ENCODE measurements around the gene USF2. TPM values are rescaled to one million over a fixed set of nuclear protein-coding genes. Genes with fewer than 3 reads are reported as not detected.

The USF2 gene
- polyA plus RNA-seq, 1 experiment, result 55.6 TPM

DNA sequence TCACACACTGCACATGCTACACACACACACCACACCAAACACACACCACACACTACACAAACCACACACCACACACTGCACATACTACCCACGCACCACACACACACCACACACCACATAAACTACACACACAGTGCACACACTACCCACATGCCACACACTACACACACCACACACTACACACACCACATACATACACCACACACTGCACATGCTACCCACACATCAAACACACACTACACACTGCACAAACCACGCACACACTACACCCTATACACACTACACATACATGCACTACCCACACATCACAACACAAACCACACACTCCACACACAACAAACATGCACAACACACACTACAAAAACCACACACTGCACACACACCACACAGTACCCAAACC is 29.2 kb downstream of the USF2 start:
- Histone ChIP-seq H3K4me3 (ENCODE audit: low read depth, low read length) (no peak overlapping the region), H3K27me3 (ENCODE audit: control insufficient read depth, insufficient read depth, low read length) (peaks cover 15% of the 10 kb centered on the region), H3K27ac (ENCODE audit: low read depth, low read length) (no peak overlapping the region), H3K9me3 (ENCODE audit: control insufficient read depth, insufficient read depth, low read length) (peaks cover 16% of the 10 kb centered on the region; the same call in 1 of the 2 replicates)
- CTCF ChIA-PET, result no interaction called here
- DNase-seq (ENCODE audit: low read depth, low spot score), result no peak
- TF ChIP-seq, protein P1, sequence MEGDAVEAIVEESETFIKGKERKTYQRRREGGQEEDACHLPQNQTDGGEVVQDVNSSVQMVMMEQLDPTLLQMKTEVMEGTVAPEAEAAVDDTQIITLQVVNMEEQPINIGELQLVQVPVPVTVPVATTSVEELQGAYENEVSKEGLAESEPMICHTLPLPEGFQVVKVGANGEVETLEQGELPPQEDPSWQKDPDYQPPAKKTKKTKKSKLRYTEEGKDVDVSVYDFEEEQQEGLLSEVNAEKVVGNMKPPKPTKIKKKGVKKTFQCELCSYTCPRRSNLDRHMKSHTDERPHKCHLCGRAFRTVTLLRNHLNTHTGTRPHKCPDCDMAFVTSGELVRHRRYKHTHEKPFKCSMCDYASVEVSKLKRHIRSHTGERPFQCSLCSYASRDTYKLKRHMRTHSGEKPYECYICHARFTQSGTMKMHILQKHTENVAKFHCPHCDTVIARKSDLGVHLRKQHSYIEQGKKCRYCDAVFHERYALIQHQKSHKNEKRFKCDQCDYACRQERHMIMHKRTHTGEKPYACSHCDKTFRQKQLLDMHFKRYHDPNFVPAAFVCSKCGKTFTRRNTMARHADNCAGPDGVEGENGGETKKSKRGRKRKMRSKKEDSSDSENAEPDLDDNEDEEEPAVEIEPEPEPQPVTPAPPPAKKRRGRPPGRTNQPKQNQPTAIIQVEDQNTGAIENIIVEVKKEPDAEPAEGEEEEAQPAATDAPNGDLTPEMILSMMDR (IDR thresholded peaks at IDR 0.05; ENCODE audit: low read depth, low read length), result no peak
- POLR2A ChIA-PET, result no interaction called here

DNA sequence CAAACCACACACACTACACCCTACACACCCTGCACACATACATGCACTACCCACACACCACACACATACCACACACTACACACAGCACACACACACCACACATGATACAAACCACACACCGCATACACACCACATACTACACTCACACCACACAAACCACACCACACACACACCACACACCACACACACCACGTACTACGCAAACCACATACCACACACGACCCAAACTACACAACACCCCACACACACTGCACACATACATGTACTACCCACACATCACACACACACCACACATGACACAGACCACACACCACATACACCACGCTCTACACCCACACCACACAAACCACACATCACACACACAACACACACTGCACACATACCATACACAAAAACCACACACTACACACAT is 29.8 kb downstream of the USF2 start:
- ChIA-PET POLR2A (no interaction called here), CTCF (no interaction called here)
- TF ChIP-seq, protein P1 (IDR thresholded peaks at IDR 0.05; ENCODE audit: low read depth, low read length), result no peak
- peaks cover 16% of the 10 kb centered on the region; the same call in 1 of the 2 replicates for H3K9me3 ChIP-seq (ENCODE audit: control insufficient read depth, insufficient read depth, low read length)
- peaks cover 9% of the 10 kb centered on the region for H3K27me3 ChIP-seq (ENCODE audit: control insufficient read depth, insufficient read depth, low read length)
- no peak overlapping the region for H3K4me3 ChIP-seq (ENCODE audit: low read depth, low read length)
- no peak for DNase-seq (ENCODE audit: low read depth, low spot score)
- no peak overlapping the region for H3K27ac ChIP-seq (ENCODE audit: low read depth, low read length)

GRCh38 chr19:35299523-35300338 is 31.0 kb downstream of the USF2 start:
- TF ChIP-seq, protein P1 (IDR thresholded peaks at IDR 0.05; ENCODE audit: low read depth, low read length), result no peak
- CTCF ChIA-PET, result no interaction called here

GRCh38 chr19:35300339-35300649 is 31.5 kb downstream of the USF2 start:
- CTCF ChIA-PET, result no interaction called here
- H3K27me3 ChIP-seq (ENCODE audit: control insufficient read depth, insufficient read depth, low read length), result peaks cover 9% of the 10 kb centered on the region
- H3K27ac ChIP-seq (ENCODE audit: low read depth, low read length), result no peak overlapping the region
- POLR2A ChIA-PET, result no interaction called here
- DNase-seq (ENCODE audit: low read depth, low spot score), result no peak
- TF ChIP-seq, protein P1 (IDR thresholded peaks at IDR 0.05; ENCODE audit: low read depth, low read length), result no peak
- peaks cover 16% of the 10 kb centered on the region; the same call in 1 of the 2 replicates for H3K9me3 ChIP-seq (ENCODE audit: control insufficient read depth, insufficient read depth, low read length)
- H3K4me3 ChIP-seq (ENCODE audit: low read depth, low read length), result no peak overlapping the region

More at GRCh38 chr19:35299523-35300338, 31.0 kb downstream of the USF2 start:
- peaks cover 7% of the 10 kb centered on the region for H3K27me3 ChIP-seq (ENCODE audit: control insufficient read depth, insufficient read depth, low read length)
- H3K9me3 ChIP-seq (ENCODE audit: control insufficient read depth, insufficient read depth, low read length), result peaks cover 16% of the 10 kb centered on the region; the same call in 1 of the 2 replicates
- POLR2A ChIA-PET, result no interaction called here
- no peak for DNase-seq (ENCODE audit: low read depth, low spot score)
- H3K27ac ChIP-seq (ENCODE audit: low read depth, low read length), result no peak overlapping the region
- no peak overlapping the region for H3K4me3 ChIP-seq (ENCODE audit: low read depth, low read length)

DNA sequence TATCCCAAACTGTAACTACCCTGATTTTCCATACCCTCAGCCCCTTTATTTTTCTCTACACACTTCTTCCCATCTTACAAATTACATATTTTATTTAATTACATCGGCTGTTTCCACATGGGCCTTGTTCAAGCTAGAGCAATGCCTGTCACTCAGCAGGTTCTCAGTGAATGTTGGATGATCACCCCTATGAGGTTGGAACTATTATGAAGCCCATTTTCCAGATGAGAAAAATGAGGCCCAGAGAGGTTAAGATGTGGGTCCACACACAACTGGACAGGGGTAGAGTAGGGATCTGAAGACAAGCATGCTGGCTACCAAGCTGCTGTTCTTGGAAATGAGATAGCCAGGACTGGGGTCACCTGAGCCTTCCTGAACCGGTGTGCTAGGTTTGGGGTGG is 33.2 kb downstream of the USF2 start:
- Histone ChIP-seq H3K27me3 (ENCODE audit: control insufficient read depth, insufficient read depth, low read length) (peaks cover 9% of the 10 kb centered on the region), H3K4me3 (ENCODE audit: low read depth, low read length) (no peak overlapping the region), H3K9me3 (ENCODE audit: control insufficient read depth, insufficient read depth, low read length) (peaks cover 16% of the 10 kb centered on the region; the same call in 1 of the 2 replicates), H3K27ac (ENCODE audit: low read depth, low read length) (no peak overlapping the region)
- ChIA-PET POLR2A (no interaction called here), CTCF (no interaction called here)
- TF ChIP-seq, protein P1 (IDR thresholded peaks at IDR 0.05; ENCODE audit: low read depth, low read length), result no peak
- DNase-seq (ENCODE audit: low read depth, low spot score), result no peak

All from AG04450 (cell line).